Epidermal melanocyte (primary cell): ENCODE measurements around the gene SPA17.

Source experiments
- DNase-seq: peaks from one replicate; pipeline ENCODE4 v3.0.0; 2011; ENCODE audit warnings: low spot score; ENCODE audit not compliant: insufficient read length

The SPA17 gene

GRCh38 chr11:124662106-124662505, 11.6 kb upstream of the SPA17 start:
- no peak for DNase-seq

- no peak for DNase-seq
Observed at GRCh38 chr11:124663861-124664260, 9.8 kb upstream of the SPA17 start.

GRCh38 chr11:124667601-124668000, 6.1 kb upstream of the SPA17 start:
- DNase-seq = no peak

- DNase-seq = peak; percentile 59
Observed at GRCh38 chr11:124669193-124669592, 4.5 kb upstream of the SPA17 start.

GRCh38 chr11:124670732-124671131, 3.0 kb upstream of the SPA17 start:
- DNase-seq = no peak

GRCh38 chr11:124672536-124673215, 1.0 kb upstream of the SPA17 start:
- no peak for DNase-seq

- DNase-seq = no peak
Observed at GRCh38 chr11:124674168-124674517, 439 bp downstream of the SPA17 start.

- no peak for DNase-seq
Observed at GRCh38 chr11:124674571-124674970, 867 bp downstream of the SPA17 start.

- no peak for DNase-seq
Observed at GRCh38 chr11:124676386-124676785, 2.7 kb downstream of the SPA17 start.

- no peak for DNase-seq
Observed at GRCh38 chr11:124678416-124678815, 4.7 kb downstream of the SPA17 start.

GRCh38 chr11:124681421-124681820, 7.7 kb downstream of the SPA17 start:
- DNase-seq = no peak

- DNase-seq = no peak
Observed at GRCh38 chr11:124682443-124682842, 8.7 kb downstream of the SPA17 start.

GRCh38 chr11:124693142-124693541, 19.4 kb downstream of the SPA17 start:
- no peak for DNase-seq

- DNase-seq = no peak
Observed at GRCh38 chr11:124699547-124699946, 25.8 kb downstream of the SPA17 start.

GRCh38 chr11:124700028-124700427, 26.3 kb downstream of the SPA17 start:
- DNase-seq = no peak

GRCh38 chr11:124707829-124708228, 34.1 kb downstream of the SPA17 start:
- DNase-seq = no peak

- DNase-seq = no peak
Observed at GRCh38 chr11:124712392-124712791, 38.7 kb downstream of the SPA17 start.

GRCh38 chr11:124716591-124716990, 42.9 kb downstream of the SPA17 start:
- DNase-seq = no peak

GRCh38 chr11:124717421-124717785, 43.7 kb downstream of the SPA17 start:
- DNase-seq = no peak

- DNase-seq = no peak
Observed at GRCh38 chr11:124717786-124718651, 44.3 kb downstream of the SPA17 start.

- DNase-seq = no peak
Observed at GRCh38 chr11:124718801-124719200, 45.1 kb downstream of the SPA17 start.

- DNase-seq = no peak
Observed at GRCh38 chr11:124719534-124719933, 45.8 kb downstream of the SPA17 start.

GRCh38 chr11:124722176-124722575, 48.5 kb downstream of the SPA17 start:
- no peak for DNase-seq
